Measurements from ENCODE around the gene TIPRL. TPM values are rescaled to one million over a fixed set of nuclear protein-coding genes. Genes with fewer than 3 reads are reported as not detected.

Gene TIPRL
- total and polyA plus RNA-seq, 12 donors = 9.3 to 59.3 (median 28.3) TPM

DNA sequence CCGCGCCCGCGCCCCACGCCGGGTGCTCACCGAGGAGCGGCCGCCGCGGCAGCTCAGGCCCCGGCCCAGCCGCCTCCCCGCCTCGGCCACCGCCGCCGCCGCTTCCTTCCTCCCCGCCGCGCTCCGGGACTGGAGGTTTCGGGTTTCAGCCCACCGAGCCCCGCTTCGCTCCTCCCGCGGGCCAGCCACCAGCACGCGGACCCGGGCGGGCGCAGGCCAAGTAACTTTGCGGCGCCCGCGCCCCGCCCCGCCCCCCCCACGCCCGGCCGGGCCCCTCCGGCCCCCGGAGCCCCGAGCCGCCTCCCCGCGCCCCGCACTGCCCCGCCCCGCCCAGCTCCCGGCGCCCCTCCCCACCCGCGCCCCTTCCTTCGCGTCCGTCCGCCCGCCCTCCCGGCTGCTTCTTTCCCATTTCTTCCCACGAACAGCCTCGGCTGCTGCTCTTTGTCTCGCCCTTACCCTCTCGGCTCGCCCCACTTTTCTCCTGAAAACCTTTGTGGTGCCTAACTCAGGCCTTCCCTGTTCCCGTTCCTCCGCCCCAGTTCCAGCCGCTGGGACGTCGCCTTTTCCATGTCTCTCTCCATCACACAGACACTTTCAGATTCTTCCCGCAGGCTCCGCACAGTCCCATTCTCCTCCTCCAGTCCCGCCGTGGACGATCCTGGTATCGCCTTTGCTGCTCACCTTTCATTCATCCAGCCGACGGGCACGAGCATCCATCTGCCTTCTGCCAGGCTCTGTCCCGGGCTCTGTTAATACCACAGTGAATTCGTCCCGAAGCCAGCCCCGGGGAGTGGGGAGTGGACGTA, 41.9 kb upstream of the TIPRL start, which contains the start of gene GPR161:
GPR161 (minus strand) TSS at position 222 of the 806 bp plus-strand sequence. CDS start 32,080 bp downstream, outside the sequence.
- intact Hi-C loops (cut with DNase I) = no loop called here
- Histone ChIP-seq H3K4me1 (replicated peaks in 1 of 2) (peaks cover 8 to 13% of the 10 kb centered on the region in 2 donors), H3K4me3 (peak within 1 kb of the TSS; percentile 2 to 86 (median 52)), H3K36me3 (replicated peaks in 1 of 2) (no peaks in the 10 kb centered on the region), H3K27ac (peak within 1 kb of the TSS in 2 of 5 donors; percentile 52 to 77), H3K9me3 (replicated peaks in 1 of 3) (no peaks in the 10 kb centered on the region), H3K27me3 (no peaks in the 10 kb centered on the region)
- 0 to 2% (median 1%) methylated on average over 27 to 78 of the region's 86 CpGs for WGBS, 4 donors
- TF ChIP-seq CTCF (IDR thresholded peaks at IDR 0.05) = peak in 1 of 6 experiments; percentile 5
- TF ChIP-seq POLR2A (IDR thresholded peaks at IDR 0.05) = no peak
- peak; percentile 39 to 56 (median 44) for DNase-seq

DNA sequence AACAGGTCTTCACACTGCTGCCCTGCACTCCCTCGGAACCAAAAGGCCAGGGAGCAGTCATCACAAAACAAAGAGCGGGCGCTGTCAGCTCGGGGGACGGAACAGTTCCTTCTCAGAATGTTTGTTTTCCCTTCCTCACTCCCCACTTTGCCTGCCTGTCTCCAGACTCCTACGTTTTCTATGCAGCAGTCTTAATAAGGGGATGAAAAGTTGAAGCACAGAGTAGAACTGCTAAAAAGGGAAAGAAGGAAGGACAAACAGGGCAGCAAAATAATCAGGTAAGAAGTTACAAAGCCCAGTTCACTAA, 41.3 kb upstream of the TIPRL start:
- no peaks in the 10 kb centered on the region for H3K36me3 ChIP-seq (replicated peaks in 1 of 2)
- H3K27ac ChIP-seq = peak overlapping the region in 2 of 5 donors; percentile 52 to 77
- no peak for DNase-seq
- no peaks in the 10 kb centered on the region for H3K9me3 ChIP-seq (replicated peaks in 1 of 3)
- no peak for TF ChIP-seq POLR2A (IDR thresholded peaks at IDR 0.05)
- WGBS, 4 donors = 2 to 9% (median 3%) methylated on average over 6 of the region's 6 CpGs
- H3K27me3 ChIP-seq = no peaks in the 10 kb centered on the region
- intact Hi-C loops (cut with DNase I) = no loop called here
- H3K4me1 ChIP-seq (replicated peaks in 1 of 2) = peaks cover 8 to 13% of the 10 kb centered on the region in 2 donors
- H3K4me3 ChIP-seq = peak overlapping the region in 2 of 4 donors; percentile 20 to 86

DNA sequence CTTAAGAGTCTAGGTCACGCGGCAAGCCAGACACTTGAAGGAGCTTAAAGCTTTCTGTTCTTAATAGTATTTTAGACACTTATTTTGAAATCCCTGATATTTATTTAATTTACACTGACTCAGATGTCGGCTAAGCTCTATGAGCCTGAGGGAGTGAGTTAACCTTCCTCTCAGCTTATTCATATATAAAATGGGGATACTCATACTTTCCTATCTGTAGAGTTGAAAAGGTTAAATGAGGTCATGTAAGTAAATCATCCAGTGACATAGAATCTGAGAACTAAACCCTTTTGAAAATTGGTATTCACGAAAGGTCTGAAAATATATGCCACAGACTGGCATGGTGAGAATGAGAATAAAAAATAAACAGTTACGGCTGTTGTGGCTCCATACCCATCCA, 40.6 kb upstream of the TIPRL start:
- H3K4me3 ChIP-seq = no peak overlapping the region
- H3K36me3 ChIP-seq (replicated peaks in 1 of 2) = no peaks in the 10 kb centered on the region
- no peak overlapping the region for H3K27ac ChIP-seq
- DNase-seq = no peak
- TF ChIP-seq CTCF (IDR thresholded peaks at IDR 0.05) (no peak), POLR2A (IDR thresholded peaks at IDR 0.05) (no peak)
- no peaks in the 10 kb centered on the region for H3K9me3 ChIP-seq (replicated peaks in 1 of 3)
- peaks cover 8 to 13% of the 10 kb centered on the region in 2 donors for H3K4me1 ChIP-seq (replicated peaks in 1 of 2)
- intact Hi-C loops (cut with DNase I) = no loop called here
- no peaks in the 10 kb centered on the region for H3K27me3 ChIP-seq
- whole genome bisulfite sequencing, 4 donors = 90 to 95% (median 91%) methylated on average over 5 of the region's 5 CpGs

DNA sequence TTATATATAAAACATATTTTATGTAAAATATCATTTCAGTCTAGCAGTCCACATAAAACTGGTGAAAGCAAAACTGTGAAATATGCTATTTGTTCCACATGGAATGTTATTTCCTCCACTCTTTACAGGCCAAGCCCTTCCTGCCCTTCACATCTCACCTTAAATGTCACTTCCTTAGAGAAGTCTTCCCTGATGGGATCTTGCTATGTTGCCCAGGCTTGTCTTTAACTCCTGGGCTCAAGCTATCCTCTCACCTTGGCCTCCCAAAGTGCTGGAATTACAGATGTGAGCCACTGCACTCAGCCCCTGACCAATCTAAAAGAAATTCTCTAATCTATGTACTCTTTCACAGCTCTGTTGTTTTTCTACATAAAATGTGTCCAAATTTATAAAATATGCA, 39.7 kb upstream of the TIPRL start:
- no peaks in the 10 kb centered on the region for H3K27me3 ChIP-seq
- H3K27ac ChIP-seq = no peak overlapping the region
- H3K36me3 ChIP-seq (replicated peaks in 1 of 2) = no peaks in the 10 kb centered on the region
- H3K4me3 ChIP-seq = no peak overlapping the region
- no peaks in the 10 kb centered on the region for H3K9me3 ChIP-seq (replicated peaks in 1 of 3)
- DNase-seq = no peak
- TF ChIP-seq CTCF (IDR thresholded peaks at IDR 0.05) (no peak), POLR2A (IDR thresholded peaks at IDR 0.05) (no peak)
- intact Hi-C loops (cut with DNase I) = no loop called here
- peaks cover 8 to 13% of the 10 kb centered on the region in 2 donors for H3K4me1 ChIP-seq (replicated peaks in 1 of 2)
